ENCODE results near the gene ACKR3.

ACKR3 gene

DNA sequence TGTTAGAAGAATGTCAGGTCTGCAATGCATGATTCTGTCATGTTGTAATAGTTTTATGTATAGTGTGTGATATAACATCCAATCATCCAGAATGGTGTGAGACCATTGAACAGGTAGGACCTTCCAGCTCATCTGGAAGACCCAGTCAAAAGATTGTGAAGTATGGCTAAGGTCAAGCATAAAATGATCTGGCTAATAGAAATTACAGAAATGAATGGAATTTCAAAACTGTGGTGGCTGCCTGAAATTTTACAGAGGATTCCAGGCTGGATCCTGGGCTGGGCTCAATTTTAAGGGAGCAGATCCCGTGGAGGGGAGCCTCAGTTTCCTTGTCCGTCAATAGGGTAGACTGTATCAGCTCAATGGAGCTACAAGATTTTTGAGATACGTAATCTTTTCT, 39.1 kb downstream of the ACKR3 start:
- H3K27me3 ChIP-seq (ENCODE audit: insufficient read depth, poor library complexity, severe bottlenecking): no peaks in the 10 kb centered on the region
- DNase-seq (ENCODE audit: low read depth in 1 of 2, low spot score in 1 of 2): no peak
- TF ChIP-seq POLR2AphosphoS5 (IDR thresholded peaks at IDR 0.05; ENCODE audit: low read depth) (no peak), GABPA (IDR thresholded peaks at IDR 0.05; ENCODE audit: low read depth) (no peak)
- H3K27ac ChIP-seq (replicated peaks): no peak overlapping the region
- H3K4me3 ChIP-seq (replicated peaks; ENCODE audit: insufficient read depth, low read length): no peak overlapping the region

DNA sequence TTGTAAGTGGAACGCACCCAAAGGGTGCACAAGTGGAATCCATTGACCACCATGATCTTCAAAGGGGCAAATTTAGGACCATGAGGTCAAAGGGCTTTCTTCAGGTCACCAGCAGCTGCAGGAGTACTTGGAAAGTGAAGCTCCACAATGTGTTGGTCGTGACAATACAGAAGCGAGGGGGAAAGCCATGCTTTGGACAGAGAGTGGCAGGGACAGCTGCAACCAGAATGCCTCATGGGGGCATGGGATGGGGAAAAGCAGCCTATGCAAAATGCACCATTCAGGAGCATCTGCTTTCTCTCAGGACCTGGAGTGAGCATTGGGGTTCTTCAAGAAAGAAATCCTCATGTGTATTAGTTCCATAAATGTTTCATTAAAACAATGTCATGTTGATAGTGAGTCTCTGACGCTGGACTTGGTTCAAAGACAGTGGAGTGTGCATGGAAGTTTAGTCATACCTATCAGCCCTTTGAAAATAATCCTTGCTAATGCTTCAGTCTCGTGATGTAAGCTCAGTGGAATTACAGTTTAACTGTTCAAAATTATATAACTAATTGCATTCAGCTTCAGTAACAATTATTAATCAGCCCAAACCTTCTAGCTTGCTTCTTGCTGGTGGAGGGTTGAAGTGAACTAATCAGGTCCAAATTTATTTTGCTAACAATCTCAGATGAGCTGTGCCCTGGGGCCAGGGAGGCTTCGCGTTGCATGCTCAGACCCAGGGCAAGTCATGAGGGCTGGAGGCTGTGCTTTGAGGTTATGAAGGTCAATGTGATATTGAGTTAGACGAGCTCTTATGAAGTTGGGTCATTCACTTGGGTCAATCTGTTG, 41.6 kb downstream of the ACKR3 start:
- H3K4me3 ChIP-seq (replicated peaks; ENCODE audit: insufficient read depth, low read length): no peak overlapping the region
- H3K27ac ChIP-seq (replicated peaks): no peak overlapping the region
- no peak for DNase-seq (ENCODE audit: low read depth in 1 of 2, low spot score in 1 of 2)
- no peaks in the 10 kb centered on the region for H3K27me3 ChIP-seq (ENCODE audit: insufficient read depth, poor library complexity, severe bottlenecking)
- TF ChIP-seq, protein P1, sequence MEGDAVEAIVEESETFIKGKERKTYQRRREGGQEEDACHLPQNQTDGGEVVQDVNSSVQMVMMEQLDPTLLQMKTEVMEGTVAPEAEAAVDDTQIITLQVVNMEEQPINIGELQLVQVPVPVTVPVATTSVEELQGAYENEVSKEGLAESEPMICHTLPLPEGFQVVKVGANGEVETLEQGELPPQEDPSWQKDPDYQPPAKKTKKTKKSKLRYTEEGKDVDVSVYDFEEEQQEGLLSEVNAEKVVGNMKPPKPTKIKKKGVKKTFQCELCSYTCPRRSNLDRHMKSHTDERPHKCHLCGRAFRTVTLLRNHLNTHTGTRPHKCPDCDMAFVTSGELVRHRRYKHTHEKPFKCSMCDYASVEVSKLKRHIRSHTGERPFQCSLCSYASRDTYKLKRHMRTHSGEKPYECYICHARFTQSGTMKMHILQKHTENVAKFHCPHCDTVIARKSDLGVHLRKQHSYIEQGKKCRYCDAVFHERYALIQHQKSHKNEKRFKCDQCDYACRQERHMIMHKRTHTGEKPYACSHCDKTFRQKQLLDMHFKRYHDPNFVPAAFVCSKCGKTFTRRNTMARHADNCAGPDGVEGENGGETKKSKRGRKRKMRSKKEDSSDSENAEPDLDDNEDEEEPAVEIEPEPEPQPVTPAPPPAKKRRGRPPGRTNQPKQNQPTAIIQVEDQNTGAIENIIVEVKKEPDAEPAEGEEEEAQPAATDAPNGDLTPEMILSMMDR (IDR thresholded peaks at IDR 0.05; ENCODE audit: insufficient read depth, low read length): no peak
- TF ChIP-seq POLR2AphosphoS5 (IDR thresholded peaks at IDR 0.05; ENCODE audit: low read depth): no peak

DNA sequence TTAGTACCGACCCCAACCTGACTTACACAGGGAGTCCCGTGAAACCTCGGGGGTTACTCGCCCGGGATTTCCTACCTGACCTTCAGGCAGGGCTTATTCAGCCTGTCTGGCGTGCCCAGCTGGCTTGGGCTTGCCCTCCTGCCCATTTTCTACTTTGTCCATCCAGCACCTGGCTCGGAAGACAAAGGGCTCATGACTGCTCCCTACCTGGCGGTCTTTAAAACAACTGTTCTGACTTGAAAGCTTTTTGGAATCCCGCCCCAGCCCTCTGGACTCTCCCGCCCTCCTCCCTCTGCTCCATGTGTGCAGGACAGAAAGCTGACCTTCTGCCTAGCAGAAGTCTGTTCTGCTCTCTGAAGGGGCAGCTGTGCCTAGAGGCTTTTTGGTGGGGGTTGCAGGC, 43.1 kb downstream of the ACKR3 start:
- Histone ChIP-seq H3K27me3 (ENCODE audit: insufficient read depth, poor library complexity, severe bottlenecking) (no peaks in the 10 kb centered on the region), H3K4me3 (replicated peaks; ENCODE audit: insufficient read depth, low read length) (no peak overlapping the region), H3K27ac (replicated peaks) (no peak overlapping the region)
- no peak for DNase-seq (ENCODE audit: low read depth in 1 of 2, low spot score in 1 of 2)
- no peak for TF ChIP-seq POLR2AphosphoS5 (IDR thresholded peaks at IDR 0.05; ENCODE audit: low read depth)
- TF ChIP-seq, protein P1 (IDR thresholded peaks at IDR 0.05; ENCODE audit: insufficient read depth, low read length): no peak
- no peak for TF ChIP-seq SPI1 (IDR thresholded peaks at IDR 0.05; ENCODE audit: borderline replicate concordance, low read depth)
- TF ChIP-seq, protein P2, sequence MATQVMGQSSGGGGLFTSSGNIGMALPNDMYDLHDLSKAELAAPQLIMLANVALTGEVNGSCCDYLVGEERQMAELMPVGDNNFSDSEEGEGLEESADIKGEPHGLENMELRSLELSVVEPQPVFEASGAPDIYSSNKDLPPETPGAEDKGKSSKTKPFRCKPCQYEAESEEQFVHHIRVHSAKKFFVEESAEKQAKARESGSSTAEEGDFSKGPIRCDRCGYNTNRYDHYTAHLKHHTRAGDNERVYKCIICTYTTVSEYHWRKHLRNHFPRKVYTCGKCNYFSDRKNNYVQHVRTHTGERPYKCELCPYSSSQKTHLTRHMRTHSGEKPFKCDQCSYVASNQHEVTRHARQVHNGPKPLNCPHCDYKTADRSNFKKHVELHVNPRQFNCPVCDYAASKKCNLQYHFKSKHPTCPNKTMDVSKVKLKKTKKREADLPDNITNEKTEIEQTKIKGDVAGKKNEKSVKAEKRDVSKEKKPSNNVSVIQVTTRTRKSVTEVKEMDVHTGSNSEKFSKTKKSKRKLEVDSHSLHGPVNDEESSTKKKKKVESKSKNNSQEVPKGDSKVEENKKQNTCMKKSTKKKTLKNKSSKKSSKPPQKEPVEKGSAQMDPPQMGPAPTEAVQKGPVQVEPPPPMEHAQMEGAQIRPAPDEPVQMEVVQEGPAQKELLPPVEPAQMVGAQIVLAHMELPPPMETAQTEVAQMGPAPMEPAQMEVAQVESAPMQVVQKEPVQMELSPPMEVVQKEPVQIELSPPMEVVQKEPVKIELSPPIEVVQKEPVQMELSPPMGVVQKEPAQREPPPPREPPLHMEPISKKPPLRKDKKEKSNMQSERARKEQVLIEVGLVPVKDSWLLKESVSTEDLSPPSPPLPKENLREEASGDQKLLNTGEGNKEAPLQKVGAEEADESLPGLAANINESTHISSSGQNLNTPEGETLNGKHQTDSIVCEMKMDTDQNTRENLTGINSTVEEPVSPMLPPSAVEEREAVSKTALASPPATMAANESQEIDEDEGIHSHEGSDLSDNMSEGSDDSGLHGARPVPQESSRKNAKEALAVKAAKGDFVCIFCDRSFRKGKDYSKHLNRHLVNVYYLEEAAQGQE (IDR thresholded peaks at IDR 0.05; ENCODE audit: insufficient replicate concordance, low read depth): no peak
- no peak for TF ChIP-seq GABPA (IDR thresholded peaks at IDR 0.05; ENCODE audit: low read depth)

DNA sequence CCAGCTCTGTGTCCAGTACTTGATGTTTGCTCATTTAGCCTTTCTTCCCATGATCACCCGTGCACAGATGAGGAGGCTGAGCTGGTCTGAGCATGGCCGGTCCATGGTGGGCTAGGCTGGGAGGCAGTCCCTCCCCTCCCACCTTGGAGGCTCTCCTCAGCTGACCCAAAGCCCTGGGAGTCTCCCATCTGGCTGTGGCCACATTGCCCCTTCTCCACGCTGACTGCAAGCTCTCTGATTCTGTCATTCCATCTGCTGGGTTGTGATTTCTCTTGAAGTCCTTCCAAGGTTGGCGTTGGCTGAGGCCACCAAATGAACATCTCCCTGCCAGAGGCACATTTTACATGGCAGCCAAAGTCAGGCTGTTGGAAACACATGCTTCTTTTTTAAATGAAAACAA, 44.0 kb downstream of the ACKR3 start:
- no peaks in the 10 kb centered on the region for H3K27me3 ChIP-seq (ENCODE audit: insufficient read depth, poor library complexity, severe bottlenecking)
- H3K27ac ChIP-seq (replicated peaks): no peak overlapping the region
- DNase-seq (ENCODE audit: low read depth in 1 of 2, low spot score in 1 of 2): no peak
- TF ChIP-seq, protein P2 (IDR thresholded peaks at IDR 0.05; ENCODE audit: insufficient replicate concordance, low read depth): no peak
- TF ChIP-seq SPI1 (IDR thresholded peaks at IDR 0.05; ENCODE audit: borderline replicate concordance, low read depth) (no peak), GABPA (IDR thresholded peaks at IDR 0.05; ENCODE audit: low read depth) (no peak), POLR2AphosphoS5 (IDR thresholded peaks at IDR 0.05; ENCODE audit: low read depth) (no peak)
- TF ChIP-seq, protein P1 (IDR thresholded peaks at IDR 0.05; ENCODE audit: insufficient read depth, low read length): no peak
- no peak overlapping the region for H3K4me3 ChIP-seq (replicated peaks; ENCODE audit: insufficient read depth, low read length)
